IMR-90 (cell line): ENCODE results near the gene TAF4B. TPM values are rescaled to one million over a fixed set of nuclear protein-coding genes. Genes with fewer than 3 reads are reported as not detected.
A peak's percentile ranks its signal among the peaks of the same experiment; 100 is the strongest.

Experiments used
- ATAC-seq: fragments of 200-7000 bp; cut with Tn5 transposase; 2 replicates; pipeline ENCODE4 v1.9.1; 2020; ENCODE audit warnings: low read depth, mild to moderate bottlenecking, moderate library complexity
- BruUV-seq: library from RNA; stranded (reverse); fragments of 400-500 nt; replicated peaks from 2 replicates; lab custom pipeline; 2021; lab: Mats Ljungman, UMichigan
- CTCF ChIA-PET: fragments of 300-600 bp; formaldehyde crosslinking; extraction: SDS; loops from one replicate; lab custom pipeline; 2021; ENCODE audit warnings: antibody characterized with exemption; lab: Yijun Ruan, JAX
- POLR2A ChIA-PET: fragments of 300-600 bp; sonication (Branson Sonifier 250); formaldehyde crosslinking; loops from one replicate; lab custom pipeline; 2022; ENCODE audit warnings: antibody characterized with exemption; ENCODE audit not compliant: unreplicated experiment; lab: Charles Lee
- DNase-seq: peaks from one replicate; pipeline ENCODE4 v3.0.0; 2013
- H2AFZ ChIP-seq: replicated peaks from 2 replicates; pipeline ENCODE3; 2013; ENCODE audit warnings: low read length, mild to moderate bottlenecking; ENCODE audit not compliant: poor library complexity
- H2AK5ac ChIP-seq: 2 replicates; pipeline ENCODE4 v1.6.1; 2013; ENCODE audit warnings: low read depth, low read length, inconsistent platforms
- H2AK9ac ChIP-seq: replicated peaks from 2 replicates; pipeline ENCODE3; 2013; ENCODE audit warnings: mild to moderate bottlenecking, low read depth, low read length, moderate library complexity; ENCODE audit not compliant: poor library complexity
- H2BK120ac ChIP-seq: 2 replicates; pipeline ENCODE4 v1.6.1; 2013; ENCODE audit warnings: low read depth, low read length, inconsistent platforms
- H2BK15ac ChIP-seq: 3 replicates; pipeline ENCODE4 v1.6.1; 2013; ENCODE audit warnings: low read depth, low read length, inconsistent platforms
- H2BK20ac ChIP-seq: 2 replicates; pipeline ENCODE4 v1.6.1; 2013; ENCODE audit warnings: low read depth, mild to moderate bottlenecking, inconsistent platforms, low read length, moderate library complexity
- H2BK5ac ChIP-seq: 2 replicates; pipeline ENCODE4 v1.6.1; 2013; ENCODE audit warnings: mild to moderate bottlenecking, low read depth, low read length, inconsistent platforms; ENCODE audit not compliant: poor library complexity, severe bottlenecking
- H3K14ac ChIP-seq: replicated peaks from 2 replicates; pipeline ENCODE4 v1.6.1; 2013; ENCODE audit warnings: low read depth, low read length, inconsistent platforms
- H3K18ac ChIP-seq: 2 replicates; pipeline ENCODE4 v1.6.1; 2013; ENCODE audit warnings: low read depth, low read length, control low read depth
- H3K23ac ChIP-seq: 2 replicates; pipeline ENCODE4 v1.6.1; 2013; ENCODE audit warnings: low read depth, low read length, inconsistent platforms
- H3K27ac ChIP-seq: 2 replicates; pipeline ENCODE4 v1.5.1; 2013; ENCODE audit warnings: mild to moderate bottlenecking, control low read depth, low read length; ENCODE audit not compliant: insufficient read depth
- H3K27me3 ChIP-seq: 2 replicates; pipeline ENCODE4 v1.6.1; 2013; ENCODE audit warnings: low read length; ENCODE audit not compliant: control insufficient read depth, insufficient read depth
- H3K36me3 ChIP-seq: 2 replicates; pipeline ENCODE4 v1.6.1; 2013; ENCODE audit warnings: low read length, mixed read lengths; ENCODE audit not compliant: control insufficient read depth, insufficient read depth
- H3K4ac ChIP-seq: 2 replicates; pipeline ENCODE4 v1.6.1; 2013; ENCODE audit warnings: low read depth, low read length, inconsistent platforms
- H3K4me1 ChIP-seq: 2 replicates; pipeline ENCODE4 v1.6.1; 2013; ENCODE audit warnings: low read length, mixed read lengths; ENCODE audit not compliant: control insufficient read depth, insufficient read depth
- H3K4me2 ChIP-seq: 2 replicates; pipeline ENCODE4 v1.6.1; 2013; ENCODE audit warnings: low read depth, mild to moderate bottlenecking, control low read depth, low read length, moderate library complexity
- H3K4me3 ChIP-seq: 2 replicates; pipeline ENCODE4 v1.5.1; 2013; ENCODE audit warnings: low read depth, mild to moderate bottlenecking, control low read depth, low read length, moderate library complexity; ENCODE audit not compliant: insufficient read depth
- H3K56ac ChIP-seq: 2 replicates; pipeline ENCODE4 v1.6.1; 2013; ENCODE audit warnings: low read length, inconsistent platforms; ENCODE audit not compliant: insufficient read depth; ENCODE audit errors: extremely low read depth
- H3K79me1 ChIP-seq, 2 experiments: 2 replicates each; pipeline ENCODE4 v1.6.1; 2013; ENCODE audit warnings: low read length in 2 of 2, inconsistent platforms in 1 of 2, low read depth in 1 of 2
- H3K9ac ChIP-seq: 2 replicates; pipeline ENCODE4 v1.6.1; 2013; ENCODE audit warnings: low read depth, low read length, control low read depth
- H3K9me1 ChIP-seq: 2 replicates; pipeline ENCODE4 v1.6.1; 2013; ENCODE audit warnings: low read length, inconsistent platforms; ENCODE audit not compliant: insufficient read depth
- H3K9me3 ChIP-seq: 2 replicates; pipeline ENCODE4 v1.6.1; 2013; ENCODE audit warnings: low read length; ENCODE audit not compliant: control insufficient read depth, insufficient read depth
- H4K20me1 ChIP-seq: 2 replicates; pipeline ENCODE4 v1.6.1; 2013; ENCODE audit warnings: low read length, inconsistent platforms; ENCODE audit not compliant: insufficient read depth
- H4K5ac ChIP-seq: 2 replicates; pipeline ENCODE4 v1.6.1; 2013; ENCODE audit warnings: mild to moderate bottlenecking, low read depth, low read length, control low read depth
- H4K8ac ChIP-seq, 2 experiments: 2 replicates each; pipeline ENCODE4 v1.6.1; 2013; ENCODE audit warnings: low read depth in 2 of 2, low read length in 2 of 2, control low read depth in 1 of 2, inconsistent platforms in 1 of 2
- H4K91ac ChIP-seq: 2 replicates; pipeline ENCODE4 v1.6.1; 2013; ENCODE audit warnings: low read depth, low read length, inconsistent platforms; ENCODE audit not compliant: insufficient read depth
- BHLHE40 ChIP-seq: fragments of 150-350 bp; IDR thresholded peaks from 2 replicates; pipeline ENCODE4 v1.6.1; 2016; ENCODE audit warnings: mild to moderate bottlenecking, low read depth, low read length
- CHD1 ChIP-seq: IDR thresholded peaks from 2 replicates; pipeline ENCODE4 v1.6.1; 2012; ENCODE audit warnings: low read depth, low read length, improper control_type of control experiment
- CTCF ChIP-seq: conservative IDR thresholded peaks from 2 replicates; pipeline ENCODE4 v1.5.1; 2012; ENCODE audit warnings: mild to moderate bottlenecking, low read depth, low read length, improper control_type of control experiment
- FOS ChIP-seq: fragments of 150-350 bp; IDR thresholded peaks from 2 replicates; pipeline ENCODE4 v1.6.1; 2016; ENCODE audit warnings: low read depth, low read length
- MAFK ChIP-seq: IDR thresholded peaks from 2 replicates; pipeline ENCODE4 v1.6.1; 2012; ENCODE audit warnings: low read depth, low read length, improper control_type of control experiment
- NFE2L2 ChIP-seq: fragments of 150-350 bp; IDR thresholded peaks from 2 replicates; pipeline ENCODE4 v1.6.1; 2016; ENCODE audit warnings: low read depth, mild to moderate bottlenecking, low read length
- POLR2A ChIP-seq: IDR thresholded peaks from 2 replicates; pipeline ENCODE4 v1.6.1; 2012; ENCODE audit warnings: mild to moderate bottlenecking, low read depth, low read length
- RAD21 ChIP-seq: IDR thresholded peaks from 2 replicates; pipeline ENCODE4 v1.6.1; 2012; ENCODE audit warnings: low read length, improper control_type of control experiment
- SMC3 ChIP-seq: fragments of 150-350 bp; IDR thresholded peaks from 2 replicates; pipeline ENCODE4 v1.6.1; 2016; ENCODE audit warnings: low read depth, mild to moderate bottlenecking, antibody characterized with exemption, low read length, moderate library complexity
- WGBS, 2 experiments: methylation state at CpG; one replicate each; pipeline versions ENCODE4 v1.1.5 to v1.1.7; 2013; ENCODE audit warnings: missing lambda C conversion rate in 2 of 2; ENCODE audit not compliant: insufficient read length in 1 of 2; ENCODE audit errors: extremely low coverage in 2 of 2; 5-methylcytosine and 5-hydroxymethylcytosine counted together
- dilution Hi-C: fragments of 300-500 bp; cut with HindIII; formaldehyde crosslinking; loops from one replicate; pipeline ENCODE4 v1.14.3; 2018; ENCODE audit warnings: low sequenced_read_pairs; ENCODE audit not compliant: unreplicated experiment
- in situ Hi-C: fragments of 300-500 bp; cut with MboI; formaldehyde crosslinking; loops from 3 replicates; pipeline ENCODE4 v1.14.3; 2019; ENCODE audit warnings: low sequenced_read_pairs, inconsistent platforms, mixed read lengths
- intact Hi-C: fragments of 100-400 bp; cut with micrococcal nuclease; formaldehyde crosslinking; loops from 2 replicates; pipeline ENCODE4 v1.10.0; 2022
- polyA plus RNA-seq, 3 experiments: library from polyadenylated mRNA; depleted of rRNA; stranded (reverse); fragments of >200 nt; gene quantifications; 2 replicates each; pipeline ENCODE4 v1.2.3, GENCODE V29; 2012; ENCODE audit warnings: low replicate concordance in 1 of 3
- total RNA-seq: library from RNA; depleted of rRNA; stranded (reverse); fragments of >200 nt; gene quantifications from 2 replicates; pipeline ENCODE4 v1.2.3, GENCODE V29; 2012
- TF ChIP-seq, protein P1 (sequence below): fragments of 150-350 bp; IDR thresholded peaks from 2 replicates; pipeline ENCODE4 v1.6.1; 2017; ENCODE audit warnings: mild to moderate bottlenecking, antibody characterized with exemption, low read length, low read depth

The TAF4B gene
- total and polyA plus RNA-seq, 2 of the 4 experiments (the other 2 are of a cell fraction) = 0.38 to 1.1 TPM

DNA sequence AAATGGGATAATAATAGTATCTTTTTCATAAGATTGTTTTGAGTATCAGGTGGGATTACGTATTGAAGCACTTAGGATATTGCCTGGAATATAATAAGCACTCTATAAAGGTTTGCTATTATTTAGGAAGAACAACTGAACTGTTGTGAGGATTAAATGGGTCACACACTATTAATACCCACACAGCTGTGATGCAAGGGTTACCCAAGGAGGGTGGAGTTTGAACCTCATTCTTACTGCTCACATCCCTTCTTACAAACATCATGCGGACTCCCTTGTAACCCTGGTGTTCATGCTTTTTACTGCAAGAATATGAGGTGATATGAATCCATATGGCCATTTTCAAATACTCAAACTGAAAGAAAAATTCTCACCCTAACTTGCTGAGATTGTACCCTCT is 208.6 kb downstream of the TAF4B start:
- Histone ChIP-seq H3K23ac (no peak overlapping the region), H3K9me1 (peaks cover 3% of the 10 kb centered on the region; the same call in 1 of the 2 replicates), H2BK5ac (no peak overlapping the region), H3K27me3 (no peaks in the 10 kb centered on the region; the same call in none of the 2 replicates), H2AFZ (no peak overlapping the region), H4K20me1 (no peaks in the 10 kb centered on the region), H2AK5ac (no peak overlapping the region), H3K14ac (no peak overlapping the region), H3K4me1 (peaks cover 9% of the 10 kb centered on the region; the same call in 1 of the 2 replicates), H3K4me3 (no peak overlapping the region), H3K36me3 (no peaks in the 10 kb centered on the region), H3K4ac (no peak overlapping the region), H3K56ac (no peak overlapping the region), H3K9ac (no peak overlapping the region), H2BK20ac (peak overlapping the region; percentile 49; the same call in 1 of the 2 replicates), H3K79me1 (no peaks in the 10 kb centered on the region), H3K9me3 (no peaks in the 10 kb centered on the region), H2BK15ac (no peak overlapping the region), H3K27ac (no peak overlapping the region), H2BK120ac (no peak overlapping the region), H2AK9ac (no peak overlapping the region), H4K8ac (no peak overlapping the region), H3K4me2 (no peak overlapping the region), H4K5ac (no peak overlapping the region), H4K91ac (no peak overlapping the region), H3K18ac (no peak overlapping the region)
- no TSS peak for BruUV-seq
- intact Hi-C loops (no loop called here), in situ Hi-C loops (no loop called here), dilution Hi-C loops (no loop called here)
- ATAC-seq (no peak), DNase-seq (no peak)
- WGBS, 2 experiments = no CpG with 5 or more reads among the region's 2 CpGs
- TF ChIP-seq FOS (no peak), POLR2A (no peak), CHD1 (no peak), MAFK (no peak), CTCF (no peak), BHLHE40 (no peak), RAD21 (no peak), NFE2L2 (no peak), SMC3 (no peak)
- TF ChIP-seq, protein P1, sequence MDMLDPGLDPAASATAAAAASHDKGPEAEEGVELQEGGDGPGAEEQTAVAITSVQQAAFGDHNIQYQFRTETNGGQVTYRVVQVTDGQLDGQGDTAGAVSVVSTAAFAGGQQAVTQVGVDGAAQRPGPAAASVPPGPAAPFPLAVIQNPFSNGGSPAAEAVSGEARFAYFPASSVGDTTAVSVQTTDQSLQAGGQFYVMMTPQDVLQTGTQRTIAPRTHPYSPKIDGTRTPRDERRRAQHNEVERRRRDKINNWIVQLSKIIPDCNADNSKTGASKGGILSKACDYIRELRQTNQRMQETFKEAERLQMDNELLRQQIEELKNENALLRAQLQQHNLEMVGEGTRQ = no peak
- ChIA-PET POLR2A (no interaction called here), CTCF (no interaction called here)
